GM21576 (cell line): ENCODE data around the gene KAZN.

Source experiments
- ATAC-seq: cut with Tn5 transposase; IDR thresholded peaks from one replicate; pipeline ENCODE4 v1.9.1; 2021; ENCODE audit warnings: mild to moderate bottlenecking, moderate library complexity; ENCODE audit not compliant: unreplicated experiment

KAZN gene

GRCh38 chr1:14945132-14946010, 346.9 kb downstream of the KAZN start:
- no peak for ATAC-seq

GRCh38 chr1:14946011-14946359, 347.5 kb downstream of the KAZN start:
- no peak for ATAC-seq

- ATAC-seq, result no peak
Observed at GRCh38 chr1:14946684-14947238, 348.3 kb downstream of the KAZN start.

- ATAC-seq, result no peak
Observed at GRCh38 chr1:14947421-14947820, 348.9 kb downstream of the KAZN start.

GRCh38 chr1:14948112-14948652, 349.7 kb downstream of the KAZN start:
- ATAC-seq, result no peak

GRCh38 chr1:14949270-14949835, 350.9 kb downstream of the KAZN start:
- no peak for ATAC-seq

GRCh38 chr1:14949836-14950713, 351.6 kb downstream of the KAZN start:
- no peak for ATAC-seq

GRCh38 chr1:14951766-14952165, 353.3 kb downstream of the KAZN start:
- no peak for ATAC-seq

- ATAC-seq, result no peak
Observed at GRCh38 chr1:14952626-14953314, 354.3 kb downstream of the KAZN start.

- ATAC-seq, result no peak
Observed at GRCh38 chr1:14954210-14954609, 355.7 kb downstream of the KAZN start.

- no peak for ATAC-seq
Observed at GRCh38 chr1:14954930-14955329, 356.4 kb downstream of the KAZN start.

- ATAC-seq, result no peak
Observed at GRCh38 chr1:14955402-14955801, 356.9 kb downstream of the KAZN start.

GRCh38 chr1:14955976-14956375, 357.5 kb downstream of the KAZN start:
- ATAC-seq, result no peak

- ATAC-seq, result no peak
Observed at GRCh38 chr1:14956579-14957195, 358.2 kb downstream of the KAZN start.

GRCh38 chr1:14957375-14958098, 359.1 kb downstream of the KAZN start:
- ATAC-seq, result no peak

- no peak for ATAC-seq
Observed at GRCh38 chr1:14958249-14959058, 360.0 kb downstream of the KAZN start.

- ATAC-seq, result no peak
Observed at GRCh38 chr1:14959059-14959694, 360.7 kb downstream of the KAZN start.

GRCh38 chr1:14961661-14962267, 363.3 kb downstream of the KAZN start:
- no peak for ATAC-seq
